SK-N-MC (cell line): ENCODE results near the gene PTH2R.

ENCODE experiments used
- EZH2 ChIP-seq: fragments of 200-600 bp; sonication (generic); IDR thresholded peaks from one replicate; pipeline ENCODE4 v1.6.1; 2017; ENCODE audit warnings: antibody characterized with exemption
- POLR2AphosphoS5 ChIP-seq: IDR thresholded peaks from 2 replicates; pipeline ENCODE4 v1.6.1; 2012; ENCODE audit warnings: mild to moderate bottlenecking, low read depth, low read length, borderline replicate concordance

GRCh38 chr2:208467564-208467963 lies 61.0 kb downstream of the PTH2R start:
- TF ChIP-seq EZH2 (no peak), POLR2AphosphoS5 (no peak)
